ENCODE measurements around the gene FN1. TPM values are rescaled to one million over a fixed set of nuclear protein-coding genes. Genes with fewer than 3 reads are reported as not detected.
A peak's percentile ranks its signal among the peaks of the same experiment; 100 is the strongest.

Gene FN1
- 1,637 and 1,671 TPM in 2 replicates for polyA plus RNA-seq (2012; rRNA removed)
- 978 and 1,254 TPM in 2 replicates for polyA plus RNA-seq (2012; cell fraction: cytosol; rRNA removed)
- 2,323 and 4,066 TPM in 2 replicates for polyA plus RNA-seq (2012; cell fraction: nucleus; rRNA removed)

DNA sequence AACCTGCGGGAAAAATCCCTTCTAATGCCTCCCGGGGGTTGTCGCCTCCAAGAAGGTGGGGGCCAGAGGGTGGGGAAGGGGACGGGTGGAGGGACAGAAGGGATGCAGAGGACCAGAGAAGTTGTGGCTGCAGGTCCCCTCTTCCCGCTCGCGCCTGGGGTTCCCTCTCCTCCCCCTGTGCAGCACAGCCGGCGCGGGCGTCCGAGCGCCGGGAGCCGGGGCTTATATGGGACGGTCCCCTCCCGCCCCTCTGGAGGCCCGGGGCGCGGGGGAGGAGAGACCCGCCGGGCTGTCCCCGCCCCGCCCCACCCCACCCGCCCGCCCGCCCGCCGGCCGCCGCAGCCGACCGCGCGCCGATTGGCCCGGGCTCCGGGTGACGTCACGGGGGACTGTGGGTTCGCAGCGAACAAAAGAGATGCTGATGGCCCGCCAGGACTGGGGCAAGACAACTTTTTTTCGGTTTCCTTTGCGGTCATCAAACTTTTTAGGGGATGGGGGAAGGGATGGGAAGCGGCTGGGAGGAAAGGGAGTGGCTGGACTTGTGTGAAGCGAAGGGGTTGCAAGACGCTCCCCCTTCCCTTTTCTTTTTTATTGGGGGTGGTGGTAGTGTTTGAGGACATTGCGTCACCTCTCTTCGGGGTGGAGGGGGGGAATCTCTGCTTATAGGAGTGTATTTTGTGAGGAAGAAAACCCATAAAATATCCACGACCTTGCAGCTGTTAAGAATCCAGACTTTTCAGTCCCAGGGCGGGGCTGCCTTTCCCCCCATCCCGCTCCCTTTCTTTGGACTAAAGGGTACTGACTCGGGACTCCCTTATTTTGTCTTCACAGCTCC, at the start of gene FN1:
Gene FN1, minus strand, starts transcription at position 199 of the 835 bp plus-strand sequence. CDS start 266 bp downstream, outside the sequence.
- Histone ChIP-seq H3K9ac (peak within 1 kb of the TSS; percentile 100), H3K9me3 (no peaks in the 10 kb centered on the region), H3F3A (replicated peaks; ENCODE audit: insufficient read depth) (peaks cover 55% of the 10 kb centered on the region), H3K4me2 (peak within 1 kb of the TSS; percentile 91), H3K4me1 (ENCODE audit: control insufficient read depth in 1 of 2, insufficient read depth in 2 of 2, low read depth in 1 of 2, low read length in 1 of 2) (peaks cover 3 to 26% of the 10 kb centered on the region in 2 experiments; a peak in 3 of 4 replicates), H2AFZ (ENCODE audit: low read depth) (peak within 1 kb of the TSS; percentile 75; the same call in 1 of the 2 replicates), H3K79me2 (ENCODE audit: insufficient read depth) (peaks cover 52% of the 10 kb centered on the region), H4K20me1 (ENCODE audit: insufficient read depth) (peaks cover 42% of the 10 kb centered on the region), H3K27ac (ENCODE audit: low read depth in 2 of 2, low read length in 1 of 2) (peak within 1 kb of the TSS; percentile 84 to 100), H3K36me3 (replicated peaks in 1 of 2; ENCODE audit: control insufficient read depth in 1 of 2, insufficient read depth in 2 of 2, low read length in 1 of 2) (peaks cover 16 to 40% of the 10 kb centered on the region in 2 experiments), H3K4me3 (ENCODE audit: low read depth in 2 of 2, low read length in 1 of 2) (peak within 1 kb of the TSS; percentile 88 to 89), H3K27me3 (ENCODE audit: insufficient read depth) (no peaks in the 10 kb centered on the region), H3K9me2 (no peaks in the 10 kb centered on the region)
- WGBS (ENCODE audit: low lambda C conversion rate), result 0% methylated on average over 19 of the region's 54 CpGs
- POLR2A ChIA-PET, result interaction anchor here (0.6 kb wide), 1 partner anchor 71 kb away, joined by 3 read pairs; no protein-coding TSS in a partner anchor
- CTCF ChIA-PET, result interaction anchor here (1.6 kb wide), 1 partner anchor 19 kb away, joined by 6 read pairs; no protein-coding TSS in a partner anchor
- DNase-seq, result peak; percentile 94
- 0 out of 2 replicates have a peak, but pooled peaks have one; percentile 32 for TF ChIP-seq RCOR1 (IDR thresholded peaks at IDR 0.05; ENCODE audit: low read length)
- TF ChIP-seq POLR2AphosphoS5 (IDR thresholded peaks at IDR 0.05; ENCODE audit: low read depth, low read length), result peak; percentile 97
- 0 out of 2 replicates have a peak, but pooled peaks have one; percentile 44 for TF ChIP-seq REST (IDR thresholded peaks at IDR 0.05; ENCODE audit: low read depth, low read length)
- no peak; the same call in 1 of the 2 replicates for TF ChIP-seq JUND (IDR thresholded peaks at IDR 0.05)
- no peak for TF ChIP-seq USF2 (IDR thresholded peaks at IDR 0.05; ENCODE audit: borderline replicate concordance, low read depth, low read length)
- TF ChIP-seq FOXJ3 (CRISPR knock-in tag; IDR thresholded peaks at IDR 0.05), result no peak
- TF ChIP-seq GABPA (IDR thresholded peaks at IDR 0.05; ENCODE audit: low read depth), result peak; percentile 50
- peak; percentile 55; the same call in 1 of the 2 replicates for TF ChIP-seq YY1 (IDR thresholded peaks at IDR 0.05; ENCODE audit: low read depth)
- peak in 1 of 2 experiments; percentile 59; a peak in 1 of 4 replicates for TF ChIP-seq EP300 (IDR thresholded peaks at IDR 0.05; ENCODE audit: borderline replicate concordance in 1 of 2, low read depth in 1 of 2, low read length in 1 of 2)
- no peak; the same call in 1 of the 2 replicates for TF ChIP-seq PBX3 (IDR thresholded peaks at IDR 0.05)
- TF ChIP-seq ZBTB33 (IDR thresholded peaks at IDR 0.05; ENCODE audit: borderline replicate concordance, low read depth), result no peak
- TF ChIP-seq TCF12 (IDR thresholded peaks at IDR 0.05), result peak; percentile 34; the same call in 1 of the 2 replicates
- TF ChIP-seq ELF1 (IDR thresholded peaks at IDR 0.05), result 0 out of 2 replicates have a peak, but pooled peaks have one; percentile 26
- TF ChIP-seq CHD2 (IDR thresholded peaks at IDR 0.05; ENCODE audit: low read length, partially characterized antibody), result no peak
- peak; percentile 75; the same call in 1 of the 2 replicates for TF ChIP-seq SIN3A (IDR thresholded peaks at IDR 0.05; ENCODE audit: borderline replicate concordance, low read depth, low read length)
- TF ChIP-seq TEAD4 (IDR thresholded peaks at IDR 0.05; ENCODE audit: borderline replicate concordance, insufficient read depth), result no peak
- TF ChIP-seq, protein P1, sequence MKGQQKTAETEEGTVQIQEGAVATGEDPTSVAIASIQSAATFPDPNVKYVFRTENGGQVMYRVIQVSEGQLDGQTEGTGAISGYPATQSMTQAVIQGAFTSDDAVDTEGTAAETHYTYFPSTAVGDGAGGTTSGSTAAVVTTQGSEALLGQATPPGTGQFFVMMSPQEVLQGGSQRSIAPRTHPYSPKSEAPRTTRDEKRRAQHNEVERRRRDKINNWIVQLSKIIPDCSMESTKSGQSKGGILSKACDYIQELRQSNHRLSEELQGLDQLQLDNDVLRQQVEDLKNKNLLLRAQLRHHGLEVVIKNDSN (IDR thresholded peaks at IDR 0.05; ENCODE audit: borderline replicate concordance, low read depth), result no peak
- TF ChIP-seq, protein P2, sequence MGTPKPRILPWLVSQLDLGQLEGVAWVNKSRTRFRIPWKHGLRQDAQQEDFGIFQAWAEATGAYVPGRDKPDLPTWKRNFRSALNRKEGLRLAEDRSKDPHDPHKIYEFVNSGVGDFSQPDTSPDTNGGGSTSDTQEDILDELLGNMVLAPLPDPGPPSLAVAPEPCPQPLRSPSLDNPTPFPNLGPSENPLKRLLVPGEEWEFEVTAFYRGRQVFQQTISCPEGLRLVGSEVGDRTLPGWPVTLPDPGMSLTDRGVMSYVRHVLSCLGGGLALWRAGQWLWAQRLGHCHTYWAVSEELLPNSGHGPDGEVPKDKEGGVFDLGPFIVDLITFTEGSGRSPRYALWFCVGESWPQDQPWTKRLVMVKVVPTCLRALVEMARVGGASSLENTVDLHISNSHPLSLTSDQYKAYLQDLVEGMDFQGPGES (IDR thresholded peaks at IDR 0.05; ENCODE audit: low read depth, low read length), result no peak
- TF ChIP-seq NFIC (IDR thresholded peaks at IDR 0.05; ENCODE audit: borderline replicate concordance), result 0 out of 2 replicates have a peak, but pooled peaks have one; percentile 13
- TF ChIP-seq SMC3 (IDR thresholded peaks at IDR 0.05; ENCODE audit: low read depth, low read length), result 0 out of 2 replicates have a peak, but pooled peaks have one; percentile 6
- TF ChIP-seq RFX5 (IDR thresholded peaks at IDR 0.05; ENCODE audit: low read length), result peak; percentile 54; the same call in 1 of the 2 replicates

All from SK-N-SH (cell line).